Measurements from ENCODE around the gene FAM169A. TPM values are rescaled to one million over a fixed set of nuclear protein-coding genes. Genes with fewer than 3 reads are reported as not detected.
"Not testable (repeated sequence)": the region's sequence is repeated elsewhere in the genome, so short reads cannot be mapped to it uniquely, and the experiment has no call there.

FAM169A gene
- 10 to 100 TPM in 3 of 4 donors, 1 to 10 TPM in 1; 1.5 to 24.8 (median 17.1) TPM for polyA plus RNA-seq (ENCODE audit: insufficient read length in 4 of 4)

GRCh38 chr5:74865804-74866595, at the start of gene FAM169A:
TSS of gene FAM169A (minus strand) at chr5:74866387. CDS start at chr5:74841676, 24,711 bp downstream.
- DNase-seq (ENCODE audit: low read depth in 4 of 4, low spot score in 3 of 4): peak in 1 of 4 donors; percentile 26

GRCh38 chr5:74915488-74915887, 49.3 kb upstream of the FAM169A start:
- DNase-seq (ENCODE audit: low read depth in 4 of 4, low spot score in 3 of 4): no peak

GRCh38 chr5:74911421-74911820, 45.2 kb upstream of the FAM169A start:
- not testable (repeated sequence) for DNase-seq (ENCODE audit: low read depth in 4 of 4, low spot score in 3 of 4)

GRCh38 chr5:74909888-74910287, 43.7 kb upstream of the FAM169A start:
- not testable (repeated sequence) for DNase-seq (ENCODE audit: low read depth in 4 of 4, low spot score in 3 of 4)

GRCh38 chr5:74908237-74908636, 42.0 kb upstream of the FAM169A start:
- not testable (repeated sequence) for DNase-seq (ENCODE audit: low read depth in 4 of 4, low spot score in 3 of 4)

- not testable (repeated sequence) for DNase-seq (ENCODE audit: low read depth in 4 of 4, low spot score in 3 of 4)
Observed at GRCh38 chr5:74904713-74905112, 38.5 kb upstream of the FAM169A start.

- DNase-seq (ENCODE audit: low read depth in 4 of 4, low spot score in 3 of 4): no peak
Observed at GRCh38 chr5:74903165-74903787, 37.1 kb upstream of the FAM169A start.

GRCh38 chr5:74897049-74897448, 30.9 kb upstream of the FAM169A start:
- no peak for DNase-seq (ENCODE audit: low read depth in 4 of 4, low spot score in 3 of 4)

- DNase-seq (ENCODE audit: low read depth in 4 of 4, low spot score in 3 of 4): no peak
Observed at GRCh38 chr5:74895906-74896305, 29.7 kb upstream of the FAM169A start.

- DNase-seq (ENCODE audit: low read depth in 4 of 4, low spot score in 3 of 4): no peak
Observed at GRCh38 chr5:74894351-74894750, 28.2 kb upstream of the FAM169A start.

- DNase-seq (ENCODE audit: low read depth in 4 of 4, low spot score in 3 of 4): no peak
Observed at GRCh38 chr5:74892921-74893320, 26.7 kb upstream of the FAM169A start.

- no peak for DNase-seq (ENCODE audit: low read depth in 4 of 4, low spot score in 3 of 4)
Observed at GRCh38 chr5:74889523-74890105, 23.4 kb upstream of the FAM169A start.

GRCh38 chr5:74888117-74888516, 21.9 kb upstream of the FAM169A start:
- DNase-seq (ENCODE audit: low read depth in 4 of 4, low spot score in 3 of 4): no peak

GRCh38 chr5:74885170-74885569, 19.0 kb upstream of the FAM169A start:
- peak in 2 of 4 donors; percentile 52 to 73 for DNase-seq (ENCODE audit: low read depth in 4 of 4, low spot score in 3 of 4)

GRCh38 chr5:74882379-74883134, 16.4 kb upstream of the FAM169A start:
- DNase-seq (ENCODE audit: low read depth in 4 of 4, low spot score in 3 of 4): not testable (repeated sequence)

GRCh38 chr5:74877624-74878304, 11.6 kb upstream of the FAM169A start:
- no peak for DNase-seq (ENCODE audit: low read depth in 4 of 4, low spot score in 3 of 4)

- DNase-seq (ENCODE audit: low read depth in 4 of 4, low spot score in 3 of 4): no peak
Observed at GRCh38 chr5:74875994-74876791, 10.0 kb upstream of the FAM169A start.

GRCh38 chr5:74873525-74874249, 7.5 kb upstream of the FAM169A start:
- DNase-seq (ENCODE audit: low read depth in 4 of 4, low spot score in 3 of 4): no peak

Measured in left renal pelvis (tissue), 4 donors.